Cerebellar cortex (tissue), 1 donor: ENCODE data around the gene EVL.

Experiments
- DNase-seq: peaks from one replicate; pipeline ENCODE4 v3.0.0-alpha.2; 2015; ENCODE audit warnings: low spot score

EVL gene

DNA sequence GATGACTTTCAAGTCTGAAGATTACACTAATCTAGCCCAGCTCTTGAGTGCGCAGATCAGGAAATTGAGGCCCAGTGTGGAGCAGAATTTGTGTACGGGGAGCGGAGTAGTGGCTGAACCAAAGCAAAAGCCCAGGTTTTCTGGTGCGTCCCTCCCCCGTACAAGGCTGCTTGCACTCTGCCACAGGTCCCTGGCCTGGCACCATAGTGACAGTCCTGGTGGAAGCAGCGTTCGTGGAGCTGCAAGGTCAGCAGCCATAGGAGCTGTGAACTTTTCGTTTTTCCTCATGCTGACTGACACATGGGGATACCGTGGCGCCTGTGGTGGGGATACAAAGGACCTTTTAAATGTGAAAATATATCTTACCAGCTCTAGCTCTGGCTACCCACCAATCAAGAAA lies 1.7 kb downstream of the EVL start:
- DNase-seq = no peak

DNA sequence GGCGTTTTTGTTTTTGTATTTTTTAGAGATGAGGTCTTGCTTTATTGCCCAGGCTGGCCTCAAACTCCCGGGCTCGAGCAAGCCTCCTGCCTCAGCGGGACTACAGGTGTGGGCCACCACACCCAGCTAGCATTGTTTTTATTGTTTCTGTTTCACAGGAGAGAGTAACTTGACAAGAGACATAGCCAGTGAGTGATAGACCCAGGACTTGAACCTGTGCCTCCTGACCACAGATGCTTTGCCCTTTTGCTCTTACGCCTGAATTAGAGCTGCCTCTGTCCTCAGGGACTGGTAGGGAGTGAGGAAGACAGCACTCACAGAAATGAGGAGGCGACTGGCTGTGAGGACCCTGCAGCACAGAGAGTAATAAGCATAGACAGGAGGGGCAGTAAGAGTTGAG lies 2.3 kb downstream of the EVL start:
- DNase-seq = no peak

- DNase-seq = no peak
These were observed 3.0 kb downstream of the EVL start for GRCh38 chr14:100067971-100068959.

DNA sequence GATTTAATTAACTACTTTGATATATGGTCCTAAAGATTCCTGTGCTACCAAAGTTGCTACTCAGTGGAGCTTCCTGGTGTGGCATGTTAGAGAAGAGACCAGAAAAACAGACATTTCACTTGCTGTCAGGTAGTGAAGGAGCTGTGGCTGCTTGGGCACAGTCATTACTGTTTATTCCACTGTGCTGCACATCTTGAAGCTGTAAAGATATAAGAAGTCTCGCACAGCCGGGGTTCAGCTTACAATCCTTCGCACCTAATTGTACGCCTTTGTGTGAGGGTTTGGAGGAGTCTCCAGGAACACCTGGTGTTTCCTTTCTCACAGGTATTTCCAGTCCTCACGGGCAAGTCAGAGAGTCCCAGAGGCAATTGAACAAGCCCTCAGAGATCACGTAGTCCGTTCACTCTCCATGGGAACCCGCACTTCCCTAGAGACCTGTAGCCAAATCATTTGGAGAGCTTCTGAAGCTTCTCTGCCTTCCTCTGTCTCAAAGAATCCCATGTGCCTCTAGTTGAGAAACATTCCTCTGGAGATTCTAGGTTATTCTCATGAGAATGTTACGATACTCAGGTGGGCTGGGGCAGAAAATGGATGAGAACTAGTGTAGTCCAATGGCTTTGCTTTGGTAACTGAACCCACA lies 4.1 kb downstream of the EVL start:
- no peak for DNase-seq

DNA sequence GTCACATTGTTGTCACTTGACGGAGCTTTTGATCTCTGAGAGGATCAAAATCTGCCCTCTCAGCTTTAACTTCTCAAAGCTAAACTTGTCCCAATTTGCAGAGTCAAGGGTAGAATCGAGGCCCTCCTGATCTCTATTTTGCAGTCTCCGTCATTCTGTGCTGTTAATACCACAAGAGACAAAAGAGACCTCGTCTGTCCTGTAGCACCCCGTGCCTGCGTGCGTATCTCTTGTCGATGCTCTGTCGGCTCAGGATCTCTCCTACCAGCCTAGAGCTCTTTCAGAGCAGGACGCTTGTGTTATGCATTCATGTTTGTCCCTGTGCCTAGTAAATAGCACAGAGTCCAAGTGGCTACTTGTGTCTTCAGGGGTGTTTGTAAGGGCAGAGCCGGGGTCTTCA lies 5.1 kb downstream of the EVL start:
- DNase-seq = no peak

DNA sequence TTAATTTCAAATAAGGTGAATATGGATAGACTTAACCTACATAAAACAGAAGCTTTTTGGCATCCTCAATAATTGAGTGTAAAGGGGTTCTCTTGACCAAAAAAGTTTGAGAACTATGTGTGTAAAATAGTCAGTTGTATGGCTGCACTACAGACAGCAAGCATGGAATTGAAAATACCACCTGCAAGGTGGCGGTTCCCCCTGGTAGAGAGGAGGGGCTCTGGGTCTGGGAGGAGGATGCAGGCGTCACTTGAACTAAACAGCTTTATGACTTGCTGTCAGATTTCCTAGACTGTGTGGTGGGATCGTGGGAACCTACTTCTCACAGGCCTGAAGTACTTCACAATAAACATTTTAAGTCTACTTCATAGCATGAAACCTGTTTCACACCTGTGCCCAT lies 6.3 kb downstream of the EVL start:
- DNase-seq = no peak

DNA sequence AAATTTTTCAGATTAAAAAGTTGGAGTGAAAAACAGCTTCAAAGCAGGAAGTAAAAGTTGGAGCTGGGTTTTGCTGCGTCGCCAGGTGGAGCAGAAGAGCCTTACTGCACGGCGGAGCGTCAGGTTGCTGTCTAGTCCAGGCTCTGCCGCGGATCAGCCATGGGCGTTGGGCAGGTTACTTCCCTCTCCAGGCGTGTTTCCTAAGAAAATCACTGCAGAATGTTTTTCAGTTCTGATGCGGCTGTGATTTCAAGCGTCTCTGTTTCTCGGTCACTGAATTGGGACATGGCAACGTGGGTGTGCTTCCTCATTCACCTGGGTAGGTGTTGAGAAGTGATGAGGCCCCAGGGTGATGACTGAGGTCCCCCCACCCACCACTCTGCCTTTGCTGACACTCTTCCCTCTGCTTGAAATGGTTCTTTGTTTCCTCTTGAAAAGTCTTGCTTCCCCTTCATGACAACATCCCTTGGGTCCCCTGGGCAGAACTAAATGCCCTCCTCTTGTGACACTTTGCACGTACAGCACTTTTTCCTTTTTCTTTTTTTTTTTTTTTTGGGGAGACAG lies 7.6 kb downstream of the EVL start:
- DNase-seq = no peak

DNA sequence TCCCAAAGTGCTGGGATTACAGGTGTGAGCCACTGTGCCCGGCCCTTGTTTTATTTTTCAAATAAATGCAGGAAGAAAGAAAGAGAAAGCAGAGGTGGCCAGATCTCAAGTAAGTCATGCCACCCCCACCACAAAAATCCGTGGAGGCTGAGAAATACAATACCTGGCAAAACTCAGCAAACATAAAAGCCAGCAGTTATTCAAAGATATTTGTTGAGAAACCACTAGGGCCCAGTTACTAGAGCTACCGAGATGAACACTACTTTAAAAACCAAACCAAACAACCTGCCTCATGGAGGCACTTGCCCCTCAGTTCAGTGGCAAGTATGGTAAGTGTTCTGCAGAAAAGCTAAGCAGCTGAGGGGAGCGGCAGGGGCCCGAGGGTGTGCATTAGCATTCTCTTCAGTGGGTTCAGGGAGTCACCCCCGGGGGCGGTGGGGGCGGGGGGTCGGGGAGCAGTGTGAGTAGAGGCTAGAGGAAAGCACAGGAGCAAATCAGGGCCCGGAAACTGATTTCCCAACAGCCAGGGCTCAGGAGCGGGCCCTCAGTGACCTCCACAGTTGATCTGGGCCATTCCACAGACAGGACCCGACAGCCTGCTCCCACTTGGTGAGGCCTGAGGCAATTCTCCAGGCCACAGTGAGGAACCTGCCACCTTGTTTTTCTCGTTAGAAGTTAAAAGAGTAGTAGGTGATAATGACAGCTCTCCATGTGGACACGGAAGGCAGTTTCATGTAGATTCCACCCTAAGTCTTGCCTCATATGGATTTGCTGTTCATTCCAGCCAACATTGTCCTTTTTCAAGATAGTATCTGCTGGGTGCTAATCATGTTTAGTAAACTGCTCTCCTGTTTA lies 8.6 kb downstream of the EVL start:
- no peak for DNase-seq

DNA sequence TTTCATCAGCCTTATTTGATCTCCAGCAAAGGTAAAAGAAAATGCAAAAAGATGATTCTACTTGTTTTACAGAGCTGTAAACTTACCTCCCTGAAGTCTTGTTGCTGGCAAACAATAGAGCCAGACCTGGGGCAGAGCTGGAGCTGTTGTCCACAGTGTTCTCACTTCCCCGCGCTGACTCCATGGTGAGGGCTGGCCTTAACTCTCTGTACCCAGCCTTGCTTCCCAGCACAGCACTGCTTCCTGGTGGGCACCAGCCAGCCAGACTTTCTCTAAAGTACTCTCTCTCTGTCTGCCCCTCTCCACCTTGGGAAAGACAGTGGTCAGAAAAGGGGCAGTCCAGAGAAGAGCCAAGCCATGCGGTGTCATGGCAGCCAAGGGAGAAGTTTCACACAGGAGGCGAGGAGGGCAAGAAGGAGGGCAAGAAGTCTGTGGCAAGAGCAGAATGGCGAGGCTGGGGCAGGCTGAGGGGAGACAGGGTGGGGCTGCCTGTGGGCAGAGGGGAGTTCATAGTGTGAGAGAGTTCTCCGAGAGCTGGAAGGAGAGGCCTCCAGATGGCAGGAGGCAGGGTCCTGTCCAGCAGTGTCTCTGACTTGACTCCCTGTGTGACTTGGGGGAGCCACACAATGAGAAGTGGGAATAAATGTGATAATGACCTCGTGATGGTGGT lies 9.3 kb downstream of the EVL start:
- no peak for DNase-seq

DNA sequence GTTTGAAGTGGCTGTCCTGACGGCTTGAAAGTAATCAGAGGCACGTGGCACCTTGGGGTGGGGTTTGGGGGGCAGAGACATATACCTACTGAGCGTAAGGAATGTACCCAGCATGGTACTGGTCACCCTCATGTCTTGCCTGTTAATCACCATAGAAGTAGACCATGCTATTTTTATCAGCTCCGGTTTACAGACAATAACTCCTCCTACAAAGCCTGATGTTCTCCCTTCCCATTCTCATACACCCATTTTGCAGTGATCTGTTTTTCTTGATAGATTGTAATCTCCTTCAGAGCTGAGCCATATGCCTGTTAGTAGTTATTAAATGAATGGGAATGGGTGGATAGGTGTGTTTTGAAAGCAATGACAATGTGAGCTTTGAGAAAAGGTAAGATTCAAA lies 10.5 kb downstream of the EVL start:
- DNase-seq = no peak

- peak; percentile 52 for DNase-seq
These were observed 10.9 kb downstream of the EVL start for GRCh38 chr14:100076133-100076532.

DNA sequence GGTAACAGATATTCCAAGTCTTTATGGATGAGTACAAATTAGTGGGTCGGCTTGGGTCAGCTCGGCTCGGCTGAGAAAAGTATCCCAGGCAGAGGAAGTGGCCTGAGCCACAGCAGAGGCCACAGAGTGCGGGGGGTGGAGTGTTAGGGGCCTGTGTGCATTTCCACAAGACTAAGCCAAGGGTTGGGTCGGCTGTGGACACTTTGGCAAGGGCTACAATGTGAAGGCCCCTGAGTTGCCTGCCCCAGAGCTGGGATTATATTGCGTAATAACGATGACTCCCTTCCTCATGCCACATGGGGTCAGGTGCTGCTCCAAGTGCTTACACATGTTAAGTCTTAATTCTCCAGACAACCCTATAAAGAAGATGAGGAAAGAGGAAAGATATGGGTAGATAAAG lies 11.4 kb downstream of the EVL start:
- DNase-seq = no peak

- DNase-seq = no peak
These were observed 12.2 kb downstream of the EVL start for GRCh38 chr14:100077441-100077840.

GRCh38 chr14:100078216-100078803 lies 13.1 kb downstream of the EVL start:
- DNase-seq = peak; percentile 24

GRCh38 chr14:100078997-100079725 lies 13.9 kb downstream of the EVL start:
- peak; percentile 74 for DNase-seq

GRCh38 chr14:100079726-100080005 lies 14.4 kb downstream of the EVL start:
- no peak for DNase-seq

GRCh38 chr14:100080206-100080605 lies 15.0 kb downstream of the EVL start:
- no peak for DNase-seq

DNA sequence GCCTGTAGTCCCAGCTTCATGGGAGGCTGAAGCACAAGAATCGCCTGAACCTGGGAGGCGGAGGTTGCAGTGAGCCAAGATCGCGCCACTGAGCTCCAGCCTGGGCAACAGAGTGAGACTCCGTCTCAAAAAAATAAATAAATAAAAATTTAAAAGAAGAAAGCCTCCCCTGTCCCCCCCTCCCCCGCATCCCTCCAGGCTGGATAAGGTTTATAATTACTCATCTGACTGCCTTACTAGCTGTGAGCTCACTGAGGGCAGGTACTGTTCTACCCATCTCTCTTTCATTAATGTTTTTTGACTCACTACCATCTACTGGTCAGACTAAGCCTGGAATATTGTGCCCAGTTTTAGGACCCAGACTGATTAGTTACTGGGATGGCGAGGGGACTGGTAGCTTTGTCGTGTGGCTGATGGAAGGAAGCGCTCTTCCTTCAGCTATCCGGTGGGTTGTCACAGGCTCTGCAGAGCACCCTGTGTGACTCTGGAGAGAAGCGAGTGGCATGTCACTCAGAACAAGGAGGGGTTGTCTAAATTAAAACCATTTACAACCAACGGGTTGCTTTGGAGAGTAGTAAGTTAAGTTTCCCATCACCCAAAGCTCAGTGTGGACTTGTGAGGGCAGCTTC lies 16.9 kb downstream of the EVL start:
- no peak for DNase-seq

DNA sequence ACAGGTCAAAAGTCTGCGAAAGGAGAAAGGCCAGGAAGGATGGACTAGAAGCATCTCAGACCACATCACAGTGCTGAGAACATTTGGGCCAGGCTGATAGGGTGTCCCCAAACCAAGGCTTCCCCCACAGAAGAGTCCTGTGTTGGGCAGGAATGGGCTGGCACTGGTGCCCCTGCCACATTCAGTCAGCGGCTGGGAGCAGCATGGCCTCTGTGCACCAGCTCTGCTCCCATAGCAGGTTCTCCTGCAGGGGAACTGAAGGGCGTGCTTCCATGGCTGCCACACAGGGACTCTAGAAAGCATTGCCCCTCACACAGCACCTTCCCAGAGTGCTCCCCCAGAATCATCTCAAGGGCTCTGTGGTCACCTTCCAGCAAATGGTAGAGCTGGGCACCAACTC lies 17.5 kb downstream of the EVL start:
- no peak for DNase-seq

DNA sequence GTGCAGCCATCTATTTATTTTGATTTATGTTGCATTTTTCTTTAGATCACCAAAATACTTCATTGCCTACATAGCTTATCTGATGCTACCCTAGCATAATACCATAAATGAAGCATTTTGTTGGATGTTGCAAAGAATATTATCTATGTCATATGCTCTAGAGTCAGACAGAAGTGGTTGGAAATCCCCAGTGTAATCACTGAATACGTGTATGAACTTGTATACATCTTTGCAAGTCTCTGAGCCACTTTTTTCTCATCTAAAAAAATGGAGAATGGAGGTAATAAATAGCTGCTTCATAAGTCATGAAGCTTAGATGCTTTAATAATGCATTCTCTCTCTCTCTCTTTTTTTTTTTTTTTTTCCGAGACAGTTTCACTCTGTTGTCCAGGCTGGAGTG lies 18.5 kb downstream of the EVL start:
- no peak for DNase-seq
